CD4-positive, alpha-beta T cell treated with Interleukin-10 for 1 hour (primary cell): ENCODE measurements around the gene NRP2.

ENCODE experiments used
- DNase-seq: peaks from one replicate; pipeline ENCODE4 v3.0.0-alpha.2; 2020

The NRP2 gene

DNA sequence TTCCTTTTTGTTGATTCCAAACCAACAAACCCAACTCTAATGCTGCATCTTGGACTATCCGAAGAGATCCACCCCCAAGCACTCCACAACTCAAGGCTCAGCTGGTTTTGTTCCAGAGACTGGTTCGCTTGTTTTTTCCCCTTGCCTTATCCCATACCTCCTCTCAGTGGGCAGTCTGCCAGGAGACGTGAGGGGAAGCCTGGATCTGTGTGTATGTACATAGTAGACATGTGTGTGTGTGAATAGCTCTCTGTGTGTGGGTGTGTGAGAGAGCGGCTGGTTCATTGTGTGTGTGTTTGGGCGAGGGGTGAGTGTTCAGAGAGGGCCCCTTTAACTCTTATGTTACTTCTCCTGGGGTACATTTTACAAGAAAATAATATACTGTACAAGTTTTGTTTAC lies 94.4 kb downstream of the NRP2 start:
- no peak for DNase-seq

- DNase-seq, result no peak
Observed at GRCh38 chr2:205778356-205778755, 96.1 kb downstream of the NRP2 start.

- DNase-seq, result no peak
Observed at GRCh38 chr2:205780645-205781044, 98.3 kb downstream of the NRP2 start.

GRCh38 chr2:205781244-205781931 lies 99.1 kb downstream of the NRP2 start:
- no peak for DNase-seq

DNA sequence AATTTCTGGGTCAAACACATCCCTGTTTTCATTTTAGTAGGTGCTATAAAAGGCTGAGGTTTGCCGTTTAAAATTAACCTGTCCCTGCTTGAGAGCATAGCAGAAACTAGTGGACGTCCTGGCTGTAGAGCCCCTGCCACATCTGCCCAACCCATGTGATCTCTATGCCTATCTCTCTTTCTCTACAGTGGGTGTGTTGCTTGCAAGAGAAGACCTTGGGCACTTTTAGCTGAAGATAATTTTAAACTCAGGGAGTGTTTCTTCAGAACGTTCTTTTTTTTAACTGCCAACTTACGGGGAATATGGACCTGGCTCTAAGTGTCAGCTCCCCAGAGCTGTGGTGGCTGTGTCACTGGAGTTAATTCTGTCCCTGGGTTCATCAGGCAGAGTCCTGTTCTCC lies 100.6 kb downstream of the NRP2 start:
- DNase-seq, result no peak

- no peak for DNase-seq
Observed at GRCh38 chr2:205783872-205784499, 101.7 kb downstream of the NRP2 start.

GRCh38 chr2:205785507-205786260 lies 103.4 kb downstream of the NRP2 start:
- no peak for DNase-seq

GRCh38 chr2:205786976-205787375 lies 104.7 kb downstream of the NRP2 start:
- no peak for DNase-seq

- no peak for DNase-seq
Observed at GRCh38 chr2:205787761-205788160, 105.5 kb downstream of the NRP2 start.

- no peak for DNase-seq
Observed at GRCh38 chr2:205789906-205790305, 107.6 kb downstream of the NRP2 start.

GRCh38 chr2:205792908-205793307 lies 110.6 kb downstream of the NRP2 start:
- DNase-seq, result no peak

- no peak for DNase-seq
Observed at GRCh38 chr2:205796805-205797313, 114.6 kb downstream of the NRP2 start.

GRCh38 chr2:205797866-205798265 lies 115.6 kb downstream of the NRP2 start:
- DNase-seq, result no peak

DNA sequence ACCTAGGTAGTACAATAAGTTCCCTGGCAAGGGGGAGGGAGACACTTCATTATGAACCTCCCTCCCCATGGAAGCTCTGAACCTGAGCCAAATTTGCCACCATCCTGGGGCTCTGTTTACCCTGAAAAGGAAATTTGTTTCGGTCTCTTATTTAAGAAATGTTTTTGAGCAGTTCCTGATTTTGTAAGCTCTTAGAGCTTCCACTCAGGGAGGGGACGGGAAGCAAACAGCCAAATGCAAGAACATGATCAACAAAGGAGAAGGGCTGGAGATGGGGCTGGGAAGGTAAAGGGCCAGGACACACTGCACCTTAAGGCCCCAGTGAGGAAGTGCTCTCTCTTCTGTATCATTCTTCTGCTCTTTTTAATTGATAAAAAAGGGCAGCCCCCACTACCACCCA lies 117.9 kb downstream of the NRP2 start:
- no peak for DNase-seq

DNA sequence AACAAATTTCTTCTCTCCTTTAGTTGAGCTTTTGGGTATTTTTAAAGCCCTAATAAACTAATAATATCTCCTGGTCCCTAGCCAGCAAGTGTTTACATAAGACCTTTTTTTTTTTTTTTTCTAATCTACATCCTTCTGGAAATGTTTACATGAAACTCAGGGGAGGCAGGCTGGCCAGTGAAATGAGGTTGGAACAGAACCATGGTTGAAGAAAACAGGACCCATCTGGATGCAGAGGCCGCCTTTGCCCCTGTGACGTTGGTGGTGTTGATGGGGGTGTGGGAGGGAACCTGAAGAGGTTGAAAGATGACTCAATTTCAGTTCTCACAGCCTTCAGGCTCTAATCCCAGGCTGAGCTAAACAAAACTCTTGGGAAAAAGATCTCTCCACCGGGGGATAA lies 118.5 kb downstream of the NRP2 start:
- DNase-seq, result no peak

DNA sequence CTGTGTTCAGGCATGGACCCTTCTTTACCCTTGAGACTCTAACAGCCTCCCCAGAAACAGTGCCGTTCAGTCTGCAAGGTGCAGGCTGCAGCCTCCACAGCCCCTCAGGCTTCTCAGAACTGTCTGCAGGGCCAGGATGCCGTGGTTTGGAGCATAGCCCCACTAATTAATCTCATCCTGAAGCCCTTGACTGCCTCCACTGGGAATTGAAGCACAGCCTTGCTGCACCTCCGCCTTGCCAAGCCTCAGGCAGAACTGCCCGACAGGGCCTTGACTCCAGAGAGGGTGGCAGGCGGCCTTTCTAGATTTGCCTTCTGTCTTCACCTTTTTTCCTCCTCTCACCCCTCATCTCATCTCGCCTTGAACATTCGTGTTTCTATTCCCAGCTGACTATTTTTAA lies 119.8 kb downstream of the NRP2 start:
- no peak for DNase-seq

GRCh38 chr2:205802941-205803340 lies 120.6 kb downstream of the NRP2 start:
- DNase-seq, result no peak

- no peak for DNase-seq
Observed at GRCh38 chr2:205803500-205803899, 121.2 kb downstream of the NRP2 start.

GRCh38 chr2:205805136-205805535 lies 122.8 kb downstream of the NRP2 start:
- no peak for DNase-seq

- DNase-seq, result no peak
Observed at GRCh38 chr2:205806143-205806905, 124.0 kb downstream of the NRP2 start.

DNA sequence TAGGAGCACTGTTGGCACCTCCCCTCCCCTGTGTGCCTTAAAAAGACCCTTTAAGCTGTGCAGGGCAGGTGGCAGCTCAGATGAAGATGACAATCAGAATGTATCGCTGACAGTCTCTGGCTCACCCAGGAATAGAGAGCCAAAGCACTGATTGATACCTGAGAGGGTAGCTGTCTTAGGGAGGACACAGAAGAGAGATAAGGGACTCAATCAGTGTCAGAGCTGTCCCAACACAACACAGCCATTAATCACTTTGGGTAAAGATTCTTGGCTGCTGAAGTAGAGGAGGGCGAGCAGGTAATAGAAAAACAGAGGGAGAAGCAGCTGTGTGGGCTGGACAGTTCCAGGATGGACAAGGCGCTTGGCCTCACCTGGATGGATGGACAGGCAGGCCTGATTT lies 124.9 kb downstream of the NRP2 start:
- DNase-seq, result no peak

DNA sequence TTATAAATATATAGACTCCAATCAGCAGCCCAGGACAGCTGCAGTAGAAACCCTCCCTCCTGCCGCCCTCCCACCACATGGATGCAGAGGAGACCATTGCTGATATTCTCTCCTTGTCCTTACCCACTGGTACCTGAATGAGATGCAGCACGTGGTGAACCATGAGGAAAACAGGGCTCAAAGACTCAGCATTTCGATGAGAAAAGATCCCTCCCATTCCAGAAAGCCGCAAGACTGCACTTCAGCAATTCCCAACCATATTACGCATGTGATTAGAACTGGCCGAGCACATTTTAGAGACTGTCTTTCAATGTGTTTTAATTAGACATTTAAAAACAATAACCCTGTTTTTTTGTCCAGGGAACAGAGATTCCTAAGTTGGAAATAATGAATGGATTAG lies 125.5 kb downstream of the NRP2 start:
- DNase-seq, result no peak

DNA sequence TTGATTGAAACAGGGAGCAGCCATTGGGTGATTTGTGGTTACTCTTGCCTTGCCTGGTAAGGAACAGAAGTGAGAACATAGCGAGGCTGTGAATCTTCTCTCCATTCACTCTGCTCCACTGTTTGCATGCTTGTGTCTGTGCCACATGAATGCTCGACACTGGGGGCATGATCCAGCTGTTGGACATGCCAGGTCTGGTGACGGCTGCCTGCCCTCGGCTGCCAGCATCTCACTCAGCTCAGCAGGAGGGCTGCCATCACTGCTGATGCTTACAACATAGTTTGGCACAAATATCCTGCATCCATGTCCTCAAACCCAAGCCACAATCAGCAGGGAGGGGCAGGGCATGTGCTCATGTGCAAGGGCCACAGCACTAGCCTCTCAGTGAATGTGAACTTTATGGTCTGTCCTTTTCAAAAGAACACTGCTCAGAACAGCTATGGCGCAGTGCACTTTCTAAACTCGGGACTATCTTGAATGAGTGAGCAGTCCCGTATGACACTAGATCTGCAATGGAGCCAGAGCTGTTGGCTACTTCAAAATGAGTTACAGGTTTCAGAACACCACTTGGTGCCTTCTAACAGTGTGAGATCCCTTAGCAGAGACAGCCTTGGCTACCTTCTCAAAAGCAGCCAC lies 126.3 kb downstream of the NRP2 start:
- DNase-seq, result no peak
